K562 (cell line): ENCODE results near the gene B3GALNT2. TPM values are rescaled to one million over a fixed set of nuclear protein-coding genes. Genes with fewer than 3 reads are reported as not detected.

Source experiments
- CHCHD3 ChIP-seq: fragments of 250-450 bp; sonication (Bioruptor Pico); IDR thresholded peaks from 2 replicates; pipeline ENCODE4 v2.1.2; 2022; ENCODE audit warnings: mild to moderate bottlenecking
- EP300 ChIP-seq: IDR thresholded peaks from 2 replicates; pipeline ENCODE4 v1.6.1; 2012; ENCODE audit warnings: low read length, improper control_type of control experiment
- HMG20A ChIP-seq: fragments of 450-650 bp; formaldehyde crosslinking; conservative IDR thresholded peaks from 2 replicates; pipeline ENCODE4 v1.4.0; 2020; ENCODE audit warnings: mild to moderate bottlenecking, mixed read lengths
- HNRNPL ChIP-seq: fragments of 200-400 bp; formaldehyde crosslinking; IDR thresholded peaks from 2 replicates; pipeline ENCODE4 v1.6.1; 2017; ENCODE audit warnings: low read depth, mild to moderate bottlenecking, low read length
- MIER1 ChIP-seq: fragments of 450-650 bp; IDR thresholded peaks from 2 replicates; pipeline ENCODE4 v1.6.1; 2016; ENCODE audit warnings: antibody characterized with exemption, mild to moderate bottlenecking, low read depth
- SIN3B ChIP-seq: fragments of 450-650 bp; IDR thresholded peaks from 2 replicates; pipeline ENCODE4 v1.6.1; 2017; ENCODE audit warnings: low read depth, mild to moderate bottlenecking, moderate library complexity
- SMARCB1 ChIP-seq: IDR thresholded peaks from 2 replicates; pipeline ENCODE4 v1.6.1; 2011; ENCODE audit warnings: improper control_type of control experiment, low read depth; ENCODE audit not compliant: insufficient read length
- SMC3 ChIP-seq: conservative IDR thresholded peaks from 2 replicates; pipeline ENCODE4 v1.6.1; 2011; ENCODE audit warnings: low read depth, low read length, improper control_type of control experiment; ENCODE audit not compliant: insufficient read depth
- SRSF1 ChIP-seq: fragments of 200-400 bp; formaldehyde crosslinking; IDR thresholded peaks from 2 replicates; pipeline ENCODE4 v1.6.1; 2017; ENCODE audit warnings: mild to moderate bottlenecking, low read depth, low read length, moderate library complexity
- SRSF3 ChIP-seq: fragments of 200-400 bp; formaldehyde crosslinking; IDR thresholded peaks from 2 replicates; pipeline ENCODE4 v1.6.1; 2016; ENCODE audit warnings: mild to moderate bottlenecking, low read length, moderate library complexity; ENCODE audit not compliant: insufficient read depth
- SRSF7 ChIP-seq: fragments of 200-400 bp; formaldehyde crosslinking; optimal IDR thresholded peaks from 2 replicates; pipeline ENCODE3; 2017; ENCODE audit warnings: mild to moderate bottlenecking, low read depth, low read length
- XRCC4 ChIP-seq: IDR thresholded peaks from one replicate; pipeline ENCODE4 v1.6.1; 2011; ENCODE audit not compliant: insufficient read depth, insufficient read length; ENCODE audit errors: extremely low read depth
- XRCC5 ChIP-seq: fragments of 200-400 bp; formaldehyde crosslinking; IDR thresholded peaks from 2 replicates; pipeline ENCODE4 v1.6.1; 2017; ENCODE audit warnings: low read depth, mild to moderate bottlenecking, low read length
- ZBTB17 ChIP-seq: fragments of 450-650 bp; formaldehyde crosslinking; IDR thresholded peaks from 2 replicates; pipeline ENCODE4 v1.4.0; 2020; ENCODE audit warnings: mild to moderate bottlenecking
- ZKSCAN8 ChIP-seq: fragments of 200-800 bp; sonication (Bioruptor generic); IDR thresholded peaks from 2 replicates; pipeline ENCODE4 v1.6.1; 2016; ENCODE audit warnings: missing genetic modification characterization, missing compliant biosample characterization
- ZNF232 ChIP-seq: sonication (generic); formaldehyde crosslinking; IDR thresholded peaks from 2 replicates; pipeline ENCODE4 v1.8.0; 2022; ENCODE audit warnings: mild to moderate bottlenecking, missing genetic modification reagents
- ZNF347 ChIP-seq: fragments of 450-650 bp; formaldehyde crosslinking; IDR thresholded peaks from 2 replicates; pipeline ENCODE4 v1.4.0; 2020; ENCODE audit warnings: low read depth, mild to moderate bottlenecking, moderate library complexity
- ZNF445 ChIP-seq: fragments of 250-450 bp; sonication (Bioruptor Pico); IDR thresholded peaks from 2 replicates; pipeline ENCODE4 v1.4.0; 2020; ENCODE audit warnings: low read depth, mild to moderate bottlenecking, moderate library complexity
- ZNF644 ChIP-seq: fragments of 200-800 bp; sonication (Bioruptor generic); IDR thresholded peaks from 2 replicates; pipeline ENCODE4 v1.6.1; 2016; ENCODE audit warnings: low read depth, missing genetic modification characterization, missing compliant biosample characterization
- polyA plus RNA-seq, 8 experiments: library from polyadenylated mRNA; depleted of rRNA in 4 of 8; stranded (reverse) in 5 of 8; unstranded in 3 of 8; fragments of >200 nt; fragmentation: Nextera tagmentation in 2 of 8; fragmentation: Illumina TruSeq in 1 of 8; extraction: Ambion mirVana in 2 of 8; extraction: Trizol in 1 of 8; gene quantifications; 2 replicates each; pipeline versions ENCODE4 v1.2.1 to v1.2.3, GENCODE V29; 2011 to 2014; ENCODE audit warnings: inconsistent platforms in 1 of 8, missing spikeins in 1 of 8
- total RNA-seq, 7 experiments: library from RNA; depleted of rRNA in 6 of 7; stranded (reverse); fragments of >200 nt in 6 of 7; fragmentation: Illumina TruSeq in 2 of 7; extraction: Trizol in 2 of 7; gene quantifications; 2 replicates each; pipeline versions ENCODE4 v1.2.1 to v1.2.3, GENCODE V29; 2011 to 2021; ENCODE audit warnings: low replicate concordance in 1 of 7
- TF ChIP-seq, protein P1 (sequence below): fragments of 450-650 bp; conservative IDR thresholded peaks from 2 replicates; pipeline ENCODE4 v1.6.1; 2016; ENCODE audit warnings: missing genetic modification characterization, low read depth, mild to moderate bottlenecking, control low read depth, missing compliant biosample characterization
- TF ChIP-seq, protein P2 (sequence below): sonication (generic); formaldehyde crosslinking; IDR thresholded peaks from 2 replicates; pipeline ENCODE4 v1.9.0; 2022; ENCODE audit warnings: mild to moderate bottlenecking, missing genetic modification reagents
- TF ChIP-seq, protein P3 (sequence below), 3 experiments: IDR thresholded peaks in 2 of 3; conservative IDR thresholded peaks in 1 of 3; 2 replicates each; pipeline ENCODE4 v1.5.1; 2011 to 2012; ENCODE audit warnings: low read length in 3 of 3, mild to moderate bottlenecking in 3 of 3, control low read depth in 2 of 3, improper control_type of control experiment in 1 of 3, inconsistent platforms in 1 of 3, low read depth in 1 of 3, mixed read lengths in 1 of 3, moderate library complexity in 1 of 3; ENCODE audit not compliant: insufficient read depth in 2 of 3
- TF ChIP-seq, protein P4 (sequence below): sonication (generic); formaldehyde crosslinking; IDR thresholded peaks from 2 replicates; pipeline ENCODE4 v1.8.1; 2023; ENCODE audit warnings: mild to moderate bottlenecking, missing genetic modification reagents

Gene B3GALNT2
- total and polyA plus RNA-seq, 9 of the 15 experiments (the other 6 are each of a cell fraction or from before 2014, with no cell fraction given): 2.0 to 31.7 (median 22.9) TPM

DNA sequence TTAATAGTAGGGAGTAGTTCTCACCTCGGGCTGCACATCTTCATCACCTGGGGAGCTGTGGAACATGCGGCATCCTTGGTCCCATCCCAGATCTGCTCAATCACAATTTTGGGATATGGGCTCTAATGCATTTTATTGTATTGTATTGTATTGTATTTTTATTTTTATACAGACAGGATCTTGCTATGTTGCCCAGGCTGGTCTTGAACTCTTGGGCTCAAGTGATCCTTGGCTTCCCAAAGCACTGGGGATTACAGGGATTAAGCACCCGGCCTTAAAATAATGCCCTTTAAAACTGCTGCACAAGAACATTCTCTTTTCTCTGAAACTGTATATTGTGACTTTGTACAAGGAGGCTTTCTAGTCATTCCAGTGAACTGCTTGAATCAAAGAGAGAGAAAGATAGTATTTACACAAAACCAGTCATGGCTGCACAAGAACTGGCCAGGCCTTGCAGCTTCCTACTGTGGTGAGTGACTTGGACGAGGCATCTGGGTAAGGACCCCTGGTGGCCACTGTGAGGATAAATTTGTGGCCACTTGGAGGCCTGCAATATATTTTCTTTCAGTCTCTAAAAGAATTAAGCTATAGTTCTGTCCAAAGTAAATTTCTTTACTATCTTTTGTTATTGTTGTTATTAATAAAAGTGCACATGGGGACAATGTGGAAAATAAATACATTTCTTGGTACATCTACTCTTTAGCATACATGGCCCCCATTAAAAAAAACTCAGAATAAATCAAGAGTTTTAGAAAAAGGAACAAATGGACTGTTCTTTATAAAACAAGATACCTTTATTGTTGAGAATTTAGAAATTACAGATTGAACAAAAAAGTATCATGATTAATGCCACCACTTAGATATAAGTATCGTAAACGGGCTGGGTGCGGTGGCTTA lies 89.0 kb downstream of the B3GALNT2 start (continued):
- no peak for TF ChIP-seq CHCHD3 (CRISPR knock-in tag)
- TF ChIP-seq SIN3B: no peak
- TF ChIP-seq MIER1: no peak
- TF ChIP-seq XRCC5: no peak
- TF ChIP-seq ZNF445 (CRISPR knock-in tag): no peak
- no peak for TF ChIP-seq EP300
- no peak for TF ChIP-seq SRSF7
- TF ChIP-seq, protein P1, sequence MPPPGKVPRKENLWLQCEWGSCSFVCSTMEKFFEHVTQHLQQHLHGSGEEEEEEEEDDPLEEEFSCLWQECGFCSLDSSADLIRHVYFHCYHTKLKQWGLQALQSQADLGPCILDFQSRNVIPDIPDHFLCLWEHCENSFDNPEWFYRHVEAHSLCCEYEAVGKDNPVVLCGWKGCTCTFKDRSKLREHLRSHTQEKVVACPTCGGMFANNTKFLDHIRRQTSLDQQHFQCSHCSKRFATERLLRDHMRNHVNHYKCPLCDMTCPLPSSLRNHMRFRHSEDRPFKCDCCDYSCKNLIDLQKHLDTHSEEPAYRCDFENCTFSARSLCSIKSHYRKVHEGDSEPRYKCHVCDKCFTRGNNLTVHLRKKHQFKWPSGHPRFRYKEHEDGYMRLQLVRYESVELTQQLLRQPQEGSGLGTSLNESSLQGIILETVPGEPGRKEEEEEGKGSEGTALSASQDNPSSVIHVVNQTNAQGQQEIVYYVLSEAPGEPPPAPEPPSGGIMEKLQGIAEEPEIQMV (tag): no peak
- TF ChIP-seq ZNF644 (tag): no peak
- peak; percentile 83 for TF ChIP-seq SMC3
- TF ChIP-seq HNRNPL: no peak
- TF ChIP-seq, protein P2, sequence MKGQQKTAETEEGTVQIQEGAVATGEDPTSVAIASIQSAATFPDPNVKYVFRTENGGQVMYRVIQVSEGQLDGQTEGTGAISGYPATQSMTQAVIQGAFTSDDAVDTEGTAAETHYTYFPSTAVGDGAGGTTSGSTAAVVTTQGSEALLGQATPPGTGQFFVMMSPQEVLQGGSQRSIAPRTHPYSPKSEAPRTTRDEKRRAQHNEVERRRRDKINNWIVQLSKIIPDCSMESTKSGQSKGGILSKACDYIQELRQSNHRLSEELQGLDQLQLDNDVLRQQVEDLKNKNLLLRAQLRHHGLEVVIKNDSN: no peak
- TF ChIP-seq ZNF232 (CRISPR knock-in tag): no peak
- TF ChIP-seq ZNF347 (CRISPR knock-in tag): no peak
- TF ChIP-seq, protein P3, sequence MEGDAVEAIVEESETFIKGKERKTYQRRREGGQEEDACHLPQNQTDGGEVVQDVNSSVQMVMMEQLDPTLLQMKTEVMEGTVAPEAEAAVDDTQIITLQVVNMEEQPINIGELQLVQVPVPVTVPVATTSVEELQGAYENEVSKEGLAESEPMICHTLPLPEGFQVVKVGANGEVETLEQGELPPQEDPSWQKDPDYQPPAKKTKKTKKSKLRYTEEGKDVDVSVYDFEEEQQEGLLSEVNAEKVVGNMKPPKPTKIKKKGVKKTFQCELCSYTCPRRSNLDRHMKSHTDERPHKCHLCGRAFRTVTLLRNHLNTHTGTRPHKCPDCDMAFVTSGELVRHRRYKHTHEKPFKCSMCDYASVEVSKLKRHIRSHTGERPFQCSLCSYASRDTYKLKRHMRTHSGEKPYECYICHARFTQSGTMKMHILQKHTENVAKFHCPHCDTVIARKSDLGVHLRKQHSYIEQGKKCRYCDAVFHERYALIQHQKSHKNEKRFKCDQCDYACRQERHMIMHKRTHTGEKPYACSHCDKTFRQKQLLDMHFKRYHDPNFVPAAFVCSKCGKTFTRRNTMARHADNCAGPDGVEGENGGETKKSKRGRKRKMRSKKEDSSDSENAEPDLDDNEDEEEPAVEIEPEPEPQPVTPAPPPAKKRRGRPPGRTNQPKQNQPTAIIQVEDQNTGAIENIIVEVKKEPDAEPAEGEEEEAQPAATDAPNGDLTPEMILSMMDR (IDR thresholded peaks at IDR 0.05 in 2 of 3, conservative IDR thresholded peaks at IDR 0.05 in 1 of 3; ENCODE audit: insufficient read depth in 2 of 3, low read depth in 1 of 3, low read length in 3 of 3): peak; percentile 90 to 96 (median 93)
- TF ChIP-seq ZKSCAN8: no peak
- no peak for TF ChIP-seq HMG20A (CRISPR knock-in tag)
- TF ChIP-seq XRCC4: no peak
- no peak for TF ChIP-seq ZBTB17 (CRISPR knock-in tag)
- TF ChIP-seq SRSF1: no peak
- TF ChIP-seq, protein P4, sequence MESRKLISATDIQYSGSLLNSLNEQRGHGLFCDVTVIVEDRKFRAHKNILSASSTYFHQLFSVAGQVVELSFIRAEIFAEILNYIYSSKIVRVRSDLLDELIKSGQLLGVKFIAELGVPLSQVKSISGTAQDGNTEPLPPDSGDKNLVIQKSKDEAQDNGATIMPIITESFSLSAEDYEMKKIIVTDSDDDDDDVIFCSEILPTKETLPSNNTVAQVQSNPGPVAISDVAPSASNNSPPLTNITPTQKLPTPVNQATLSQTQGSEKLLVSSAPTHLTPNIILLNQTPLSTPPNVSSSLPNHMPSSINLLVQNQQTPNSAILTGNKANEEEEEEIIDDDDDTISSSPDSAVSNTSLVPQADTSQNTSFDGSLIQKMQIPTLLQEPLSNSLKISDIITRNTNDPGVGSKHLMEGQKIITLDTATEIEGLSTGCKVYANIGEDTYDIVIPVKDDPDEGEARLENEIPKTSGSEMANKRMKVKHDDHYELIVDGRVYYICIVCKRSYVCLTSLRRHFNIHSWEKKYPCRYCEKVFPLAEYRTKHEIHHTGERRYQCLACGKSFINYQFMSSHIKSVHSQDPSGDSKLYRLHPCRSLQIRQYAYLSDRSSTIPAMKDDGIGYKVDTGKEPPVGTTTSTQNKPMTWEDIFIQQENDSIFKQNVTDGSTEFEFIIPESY: no peak
- TF ChIP-seq SMARCB1: no peak
- TF ChIP-seq SRSF3: no peak
